ENCODE measurements around the gene CAGE1.

GRCh38 chr6:7426447-7427169 is 37.1 kb upstream of the CAGE1 start:
- TF ChIP-seq, protein P1, sequence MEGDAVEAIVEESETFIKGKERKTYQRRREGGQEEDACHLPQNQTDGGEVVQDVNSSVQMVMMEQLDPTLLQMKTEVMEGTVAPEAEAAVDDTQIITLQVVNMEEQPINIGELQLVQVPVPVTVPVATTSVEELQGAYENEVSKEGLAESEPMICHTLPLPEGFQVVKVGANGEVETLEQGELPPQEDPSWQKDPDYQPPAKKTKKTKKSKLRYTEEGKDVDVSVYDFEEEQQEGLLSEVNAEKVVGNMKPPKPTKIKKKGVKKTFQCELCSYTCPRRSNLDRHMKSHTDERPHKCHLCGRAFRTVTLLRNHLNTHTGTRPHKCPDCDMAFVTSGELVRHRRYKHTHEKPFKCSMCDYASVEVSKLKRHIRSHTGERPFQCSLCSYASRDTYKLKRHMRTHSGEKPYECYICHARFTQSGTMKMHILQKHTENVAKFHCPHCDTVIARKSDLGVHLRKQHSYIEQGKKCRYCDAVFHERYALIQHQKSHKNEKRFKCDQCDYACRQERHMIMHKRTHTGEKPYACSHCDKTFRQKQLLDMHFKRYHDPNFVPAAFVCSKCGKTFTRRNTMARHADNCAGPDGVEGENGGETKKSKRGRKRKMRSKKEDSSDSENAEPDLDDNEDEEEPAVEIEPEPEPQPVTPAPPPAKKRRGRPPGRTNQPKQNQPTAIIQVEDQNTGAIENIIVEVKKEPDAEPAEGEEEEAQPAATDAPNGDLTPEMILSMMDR (IDR thresholded peaks at IDR 0.05; ENCODE audit: low read depth, low read length), result no peak
- TF ChIP-seq EZH2phosphoT487 (IDR thresholded peaks at IDR 0.05; ENCODE audit: low read depth), result no peak
